Mesenchymal stem cell (in vitro differentiated cells and primary cell): ENCODE results near the gene ARID1A.
A peak's percentile ranks its signal among the peaks of the same experiment; 100 is the strongest.

ENCODE experiments used
- DNase-seq: peaks from one replicate; pipeline ENCODE4 v3.0.0-alpha.2; 2013
- H2AFZ ChIP-seq: one replicate; pipeline ENCODE4 v1.6.1; 2013; ENCODE audit warnings: low read depth, mild to moderate bottlenecking, control low read depth, inconsistent platforms, low read length, moderate library complexity
- H2AK5ac ChIP-seq: 2 replicates; pipeline ENCODE4 v1.6.1; 2013; ENCODE audit warnings: low read length, moderate library complexity, mild to moderate bottlenecking, inconsistent platforms; ENCODE audit not compliant: severe bottlenecking
- H2BK120ac ChIP-seq: one replicate; pipeline ENCODE4 v1.6.1; 2013; ENCODE audit warnings: low read depth, mild to moderate bottlenecking, inconsistent platforms, low read length, moderate library complexity
- H2BK12ac ChIP-seq, 2 experiments: one replicate each; pipeline ENCODE4 v1.6.1; 2013; ENCODE audit warnings: inconsistent platforms in 2 of 2, low read length in 2 of 2, mild to moderate bottlenecking in 2 of 2, moderate library complexity in 2 of 2, control low read depth in 1 of 2
- H2BK15ac ChIP-seq: one replicate; pipeline ENCODE4 v1.6.1; 2013; ENCODE audit warnings: mild to moderate bottlenecking, low read depth, inconsistent platforms; ENCODE audit not compliant: poor library complexity, severe bottlenecking
- H2BK5ac ChIP-seq: 2 replicates; pipeline ENCODE4 v1.6.1; 2013; ENCODE audit warnings: low read depth, mild to moderate bottlenecking, low read length, control low read depth, inconsistent platforms; ENCODE audit not compliant: poor library complexity, severe bottlenecking
- H3K14ac ChIP-seq, 2 experiments: one replicate each; pipeline ENCODE4 v1.6.1; 2013; ENCODE audit warnings: inconsistent platforms in 2 of 2, low read length in 2 of 2, control low read depth in 1 of 2, mild to moderate bottlenecking in 1 of 2, moderate library complexity in 1 of 2
- H3K18ac ChIP-seq, 2 experiments: one replicate each; pipeline ENCODE4 v1.6.1; 2013; ENCODE audit warnings: inconsistent platforms in 2 of 2, low read length in 2 of 2, control low read depth in 1 of 2, low read depth in 1 of 2, mild to moderate bottlenecking in 1 of 2
- H3K23ac ChIP-seq, 2 experiments: one replicate each; pipeline ENCODE4 v1.6.1; 2013; ENCODE audit warnings: inconsistent platforms in 2 of 2, low read length in 2 of 2, mild to moderate bottlenecking in 2 of 2, moderate library complexity in 2 of 2, control low read depth in 1 of 2
- H3K27ac ChIP-seq: 2 replicates; pipeline ENCODE4 v1.5.1; 2013; ENCODE audit warnings: mild to moderate bottlenecking, moderate library complexity, low read length, control low read depth, inconsistent platforms; ENCODE audit not compliant: poor library complexity, severe bottlenecking
- H3K27me3 ChIP-seq, 2 experiments: 2 replicates each; pipeline versions ENCODE4 v1.6.1 to v1.7.0; 2013; ENCODE audit warnings: low read length in 2 of 2, mild to moderate bottlenecking in 2 of 2, moderate library complexity in 2 of 2, control low read depth in 1 of 2, inconsistent platforms in 1 of 2; ENCODE audit not compliant: control insufficient read depth in 1 of 2, insufficient read depth in 1 of 2
- H3K36me3 ChIP-seq, 2 experiments: 2 replicates each; pipeline versions ENCODE4 v1.6.1 to v1.7.0; 2013; ENCODE audit warnings: low read length in 2 of 2, control low read depth in 1 of 2, inconsistent platforms in 1 of 2, low read depth in 1 of 2, mild to moderate bottlenecking in 1 of 2; ENCODE audit not compliant: insufficient read depth in 2 of 2, control insufficient read depth in 1 of 2
- H3K4ac ChIP-seq, 2 experiments: one replicate each; pipeline ENCODE4 v1.6.1; 2013; ENCODE audit warnings: inconsistent platforms in 2 of 2, low read length in 2 of 2, mild to moderate bottlenecking in 2 of 2, moderate library complexity in 2 of 2, control low read depth in 1 of 2, low read depth in 1 of 2
- H3K4me1 ChIP-seq: 2 replicates; pipeline ENCODE4 v1.6.1; 2013; ENCODE audit warnings: low read depth, low read length, control low read depth; ENCODE audit not compliant: control insufficient read depth, insufficient read depth
- H3K4me2 ChIP-seq: 2 replicates; pipeline ENCODE4 v1.6.1; 2013; ENCODE audit warnings: low read length, mild to moderate bottlenecking, inconsistent platforms; ENCODE audit not compliant: poor library complexity, severe bottlenecking
- H3K4me3 ChIP-seq, 2 experiments: 2 replicates each; pipeline versions ENCODE4 v1.5.1 to v1.7.0; 2013; ENCODE audit warnings: low read length in 2 of 2, mild to moderate bottlenecking in 2 of 2, control low read depth in 1 of 2, low read depth in 1 of 2; ENCODE audit not compliant: insufficient read depth in 1 of 2
- H3K79me1 ChIP-seq: replicated peaks from 2 replicates; pipeline ENCODE4 v1.6.1; 2013; ENCODE audit warnings: mild to moderate bottlenecking, control low read depth, low read length, inconsistent platforms; ENCODE audit not compliant: poor library complexity, severe bottlenecking
- H3K9ac ChIP-seq: 2 replicates; pipeline ENCODE4 v1.7.0; 2013; ENCODE audit warnings: mild to moderate bottlenecking, low read length, moderate library complexity
- H3K9me3 ChIP-seq: 2 replicates; pipeline ENCODE4 v1.7.0; 2013; ENCODE audit warnings: mild to moderate bottlenecking, low read length; ENCODE audit not compliant: control insufficient read depth
- H4K8ac ChIP-seq: one replicate; pipeline ENCODE4 v1.6.1; 2013; ENCODE audit warnings: inconsistent platforms, mild to moderate bottlenecking, low read length, moderate library complexity
- H4K91ac ChIP-seq: one replicate; pipeline ENCODE4 v1.6.1; 2013; ENCODE audit warnings: mild to moderate bottlenecking, low read length, inconsistent platforms
- WGBS: methylation state at CpG from one replicate; pipeline ENCODE4 v1.1.7; 2013; ENCODE audit warnings: mixed read lengths; 5-methylcytosine and 5-hydroxymethylcytosine counted together

ARID1A gene

DNA sequence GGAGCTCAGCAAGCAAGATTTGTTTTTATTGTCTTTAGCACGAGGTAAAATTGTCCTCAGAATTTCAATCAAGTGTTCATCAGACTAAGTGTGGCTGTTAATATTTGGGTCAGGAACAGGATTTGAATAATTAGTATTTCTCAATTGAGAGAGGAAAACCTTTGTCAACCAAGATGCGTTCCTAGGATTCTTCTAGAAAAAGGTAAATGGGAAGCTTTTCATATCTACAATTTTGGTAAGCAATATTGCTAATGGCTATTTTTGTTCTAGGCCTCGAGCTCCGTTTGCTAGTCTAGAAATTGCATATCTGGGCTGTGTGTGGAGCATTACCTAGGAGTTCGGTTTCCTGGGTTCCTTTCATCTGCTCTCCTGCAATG, 87.8 kb downstream of the ARID1A start:
- Histone ChIP-seq H2AK5ac (no peak overlapping the region), H3K27me3 (no peaks in the 10 kb centered on the region), H4K91ac (no peak overlapping the region), H3K4me3 (no peak overlapping the region), H3K4me1 (peaks cover 20% of the 10 kb centered on the region), H3K4ac (no peak overlapping the region), H3K4me2 (no peak overlapping the region), H3K23ac (no peak overlapping the region), H3K18ac (no peak overlapping the region), H3K9ac (peak overlapping the region; percentile 34), H2BK5ac (no peak overlapping the region), H3K14ac (no peak overlapping the region), H2BK120ac (no peak overlapping the region), H3K27ac (peak overlapping the region; percentile 26), H3K36me3 (peaks cover 23 to 52% of the 10 kb centered on the region in 2 experiments), H4K8ac (no peak overlapping the region), H3K79me1 (peaks cover 24% of the 10 kb centered on the region), H2BK15ac (no peak overlapping the region), H2BK12ac (no peak overlapping the region), H2AFZ (no peak overlapping the region), H3K9me3 (no peaks in the 10 kb centered on the region)
- 96% methylated on average over 5 of the region's 5 CpGs for WGBS
- DNase-seq, result no peak

DNA sequence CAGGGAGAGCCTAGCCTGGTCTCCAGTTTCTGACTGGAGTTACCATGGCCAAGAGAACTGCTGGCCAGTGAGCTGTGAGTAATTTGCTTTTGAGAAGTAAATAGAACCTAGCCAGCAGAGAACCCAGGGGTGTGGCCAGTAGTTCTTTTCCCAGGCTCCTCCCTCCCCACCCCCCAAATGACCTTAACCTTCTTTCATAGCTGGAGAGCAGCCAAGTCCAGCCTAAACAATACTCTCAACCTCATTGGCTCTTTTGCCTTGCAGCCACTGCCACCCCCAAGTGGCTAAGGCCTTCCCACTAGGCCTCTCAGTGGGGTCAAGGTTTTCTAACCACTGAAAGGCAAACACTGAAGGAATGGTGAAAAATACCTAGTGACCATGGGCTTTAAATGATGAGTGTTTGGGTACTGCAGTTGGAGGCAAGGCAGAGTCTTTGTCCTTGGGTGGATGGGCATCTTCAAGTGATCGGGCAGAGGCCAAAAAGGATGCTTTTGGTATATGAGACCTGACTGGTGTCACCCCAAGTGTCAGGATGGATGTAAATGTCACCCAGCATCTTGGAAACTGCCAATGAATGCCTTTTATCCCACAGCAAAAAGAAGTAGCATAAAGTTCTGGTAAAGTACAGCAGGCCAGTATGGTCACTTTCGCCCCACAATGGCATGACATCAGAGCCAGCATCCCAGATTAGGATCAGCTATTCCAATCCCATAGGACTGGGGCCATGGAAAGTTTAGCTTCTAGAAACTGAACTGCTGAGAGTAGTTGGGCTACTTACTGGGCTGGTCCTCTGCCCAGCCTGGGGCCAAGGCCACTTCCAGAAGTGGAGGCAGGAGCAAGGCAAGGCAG, 88.4 kb downstream of the ARID1A start:
- Histone ChIP-seq H3K4me3 (no peak overlapping the region), H3K14ac (no peak overlapping the region), H3K18ac (peak overlapping the region in 1 of 2 experiments; percentile 54), H2BK120ac (no peak overlapping the region), H2AFZ (no peak overlapping the region), H3K9ac (no peak overlapping the region), H4K8ac (no peak overlapping the region), H3K27me3 (no peaks in the 10 kb centered on the region), H3K27ac (peak overlapping the region; percentile 26), H3K4me1 (peaks cover 22% of the 10 kb centered on the region), H3K4me2 (no peak overlapping the region), H4K91ac (no peak overlapping the region), H3K79me1 (peaks cover 20% of the 10 kb centered on the region), H2BK5ac (no peak overlapping the region), H3K4ac (peak overlapping the region in 1 of 2 experiments; percentile 0), H2BK12ac (no peak overlapping the region), H3K9me3 (no peaks in the 10 kb centered on the region), H3K36me3 (peaks cover 18 to 46% of the 10 kb centered on the region in 2 experiments), H2BK15ac (no peak overlapping the region), H3K23ac (no peak overlapping the region), H2AK5ac (peak overlapping the region; percentile 41)
- DNase-seq, result peak; percentile 86
- WGBS, result 96% methylated on average over 2 of the region's 2 CpGs

DNA sequence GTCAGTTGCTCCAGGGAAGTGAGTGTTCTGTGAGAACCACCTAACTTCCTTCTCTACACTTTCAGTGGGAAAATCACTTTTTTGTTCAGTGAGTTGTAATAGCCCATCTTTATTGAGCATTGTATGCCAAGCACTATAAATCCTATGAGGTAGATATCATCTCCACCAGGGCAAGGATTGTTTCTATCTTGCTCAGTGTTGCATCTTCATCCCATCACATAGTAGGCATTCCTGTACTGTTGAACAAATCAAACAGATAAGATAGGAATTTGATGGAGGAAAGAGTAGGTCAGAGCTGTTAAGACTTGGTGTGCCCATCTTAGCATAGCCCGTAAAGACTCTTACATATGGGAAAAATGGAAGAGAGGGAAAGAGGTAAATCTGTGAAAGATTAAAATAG, 89.1 kb downstream of the ARID1A start:
- no peak overlapping the region for H2BK15ac ChIP-seq
- no peaks in the 10 kb centered on the region for H3K9me3 ChIP-seq
- H4K8ac ChIP-seq, result no peak overlapping the region
- no peak overlapping the region for H2BK5ac ChIP-seq
- no peak overlapping the region for H2BK120ac ChIP-seq
- peaks cover 12 to 39% of the 10 kb centered on the region in 2 experiments for H3K36me3 ChIP-seq
- no peak overlapping the region for H2AK5ac ChIP-seq
- no peak overlapping the region for H3K23ac ChIP-seq
- H3K4ac ChIP-seq, result no peak overlapping the region
- H2AFZ ChIP-seq, result no peak overlapping the region
- H3K79me1 ChIP-seq, result peaks cover 15% of the 10 kb centered on the region
- no peaks in the 10 kb centered on the region for H3K27me3 ChIP-seq
- no peak overlapping the region for H3K27ac ChIP-seq
- H3K4me2 ChIP-seq, result no peak overlapping the region
- no peak overlapping the region for H2BK12ac ChIP-seq
- no peak overlapping the region for H3K9ac ChIP-seq
- H4K91ac ChIP-seq, result no peak overlapping the region
- 85% methylated on average over 1 of the region's 1 CpG for WGBS
- no peak for DNase-seq
- H3K14ac ChIP-seq, result no peak overlapping the region
- H3K4me1 ChIP-seq, result peaks cover 22% of the 10 kb centered on the region
- no peak overlapping the region for H3K4me3 ChIP-seq
- peak overlapping the region in 1 of 2 experiments; percentile 54 for H3K18ac ChIP-seq

DNA sequence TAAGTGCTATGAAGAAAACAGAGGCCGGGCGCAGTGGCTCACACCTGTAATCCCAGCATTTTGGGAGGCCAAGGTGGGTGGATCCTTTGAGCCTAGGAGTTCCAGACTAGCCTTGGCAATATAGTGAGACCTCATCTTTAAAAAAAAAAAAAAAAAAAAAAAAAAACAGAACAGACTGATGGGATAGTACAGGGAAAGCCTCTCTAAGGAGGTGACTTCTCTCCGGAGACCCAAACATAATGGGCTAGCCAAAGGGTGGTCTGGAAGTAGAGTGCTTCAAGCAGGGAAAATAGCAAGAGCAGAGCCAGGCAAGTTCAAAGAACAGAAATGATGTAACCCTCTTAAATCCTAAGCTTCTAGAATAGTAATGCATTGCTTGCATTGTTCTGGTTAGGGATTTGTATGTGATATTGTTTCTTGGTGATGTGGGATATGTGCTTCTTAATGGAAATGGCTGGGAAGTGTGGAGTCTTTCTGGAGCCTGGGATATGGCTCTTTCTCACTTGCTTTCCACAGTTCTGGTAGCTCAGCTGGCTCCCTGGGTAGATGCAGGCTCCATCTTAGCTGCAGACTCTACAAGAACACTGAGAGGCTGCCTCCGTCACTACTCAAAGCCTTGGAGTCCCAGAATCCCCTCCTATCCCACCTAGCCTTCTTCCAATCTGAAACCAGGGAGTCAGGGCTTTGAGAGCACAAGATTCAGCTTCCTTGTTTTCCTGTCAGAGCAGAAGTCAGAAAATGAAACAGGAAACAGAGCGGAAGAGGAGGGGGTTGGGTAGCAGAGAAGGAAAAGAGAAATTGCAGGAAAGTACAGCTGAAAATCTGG, 90.0 kb downstream of the ARID1A start:
- Histone ChIP-seq H3K27ac (peak overlapping the region; percentile 98), H3K23ac (peak overlapping the region in 1 of 2 experiments; percentile 23), H3K9me3 (no peaks in the 10 kb centered on the region), H3K18ac (peak overlapping the region; percentile 79 to 87), H3K36me3 (peaks cover 2 to 30% of the 10 kb centered on the region in 2 experiments), H4K91ac (peak overlapping the region; percentile 30), H2BK120ac (peak overlapping the region; percentile 56), H2AFZ (no peak overlapping the region), H3K4ac (peak overlapping the region; percentile 77 to 88), H2AK5ac (peak overlapping the region; percentile 8), H4K8ac (peak overlapping the region; percentile 78), H3K4me1 (peaks cover 25% of the 10 kb centered on the region), H3K4me3 (peak overlapping the region in 1 of 2 experiments; percentile 83), H2BK15ac (peak overlapping the region; percentile 31), H3K27me3 (no peaks in the 10 kb centered on the region), H3K4me2 (no peak overlapping the region), H2BK5ac (no peak overlapping the region), H3K9ac (peak overlapping the region; percentile 99), H2BK12ac (peak overlapping the region in 1 of 2 experiments; percentile 29), H3K79me1 (peaks cover 9% of the 10 kb centered on the region), H3K14ac (no peak overlapping the region)
- DNase-seq, result peak; percentile 60
- WGBS, result 73% methylated on average over 5 of the region's 5 CpGs
